Activated naive CD4-positive, alpha-beta T cell treated with anti-CD3 and anti-CD28 coated beads, Interleukin-2, amount 50 U/mL, for 72 hours (primary cell): ENCODE measurements around the gene INSYN1. TPM values are rescaled to one million over a fixed set of nuclear protein-coding genes. Genes with fewer than 3 reads are reported as not detected.

Source experiments
- ATAC-seq, 2 donors: fragments of 150-1000 bp; cut with Tn5 transposase; 2 replicates each; pipeline ENCODE4 v1.10.0; 2021; ENCODE audit warnings: mild to moderate bottlenecking in 2 of 2, moderate library complexity in 2 of 2
- DNase-seq, 2 donors: peaks; one replicate each; pipeline ENCODE4 v3.0.0; 2021 to 2022; ENCODE audit warnings: low spot score in 2 of 2
- H3K27ac Mint-ChIP-seq, 2 donors: one replicate each; pipeline ENCODE4 v1.8.0; 2022; ENCODE audit warnings: mild to moderate bottlenecking in 2 of 2, mixed read lengths in 2 of 2
- H3K36me3 Mint-ChIP-seq, 2 donors: one replicate each; pipeline ENCODE4 v1.8.0; 2022; ENCODE audit warnings: mixed read lengths in 2 of 2
- H3K9me3 Mint-ChIP-seq, 2 donors: one replicate each; pipeline ENCODE4 v1.8.0; 2022; ENCODE audit warnings: mixed read lengths in 2 of 2
- total RNA-seq, 2 donors: library from RNA; stranded (reverse); gene quantifications; one replicate each; pipeline ENCODE4 v1.2.3, GENCODE V29; 2022

INSYN1 gene
- total RNA-seq, 2 donors from 2014 or later, result not detected

DNA sequence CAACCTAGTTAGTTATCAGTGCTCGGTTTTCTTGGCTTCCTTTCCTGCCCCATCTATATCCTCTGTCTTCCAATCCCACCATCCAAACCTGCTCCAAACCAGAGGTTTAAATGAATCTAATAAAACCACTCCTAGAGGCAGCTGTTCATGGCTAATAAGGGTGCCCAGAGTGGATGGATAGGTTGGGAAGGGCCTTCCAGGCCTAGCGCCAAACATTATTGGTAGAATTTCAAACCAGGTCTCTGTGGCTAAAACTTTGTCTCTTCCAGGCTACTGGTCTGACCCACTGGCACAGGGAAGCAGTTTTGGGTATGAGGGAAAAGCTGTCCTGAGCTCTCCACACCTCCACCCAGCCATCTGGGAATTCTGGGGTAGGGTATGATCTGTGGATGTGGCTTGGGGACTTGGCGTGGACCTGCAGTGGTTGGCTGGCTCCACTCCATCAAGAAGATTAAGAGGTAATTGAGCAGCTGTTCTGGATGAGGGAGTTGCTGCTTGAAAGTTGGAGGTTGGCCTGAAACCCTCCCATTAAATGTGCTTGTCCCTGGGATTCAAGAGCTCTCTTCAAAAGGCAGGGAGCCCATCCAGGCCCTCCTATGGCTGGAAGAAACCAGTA is 29.3 kb upstream of the INSYN1 start:
- ATAC-seq (no peak), DNase-seq (no peak)
- Mint-ChIP-seq H3K27ac (no peak overlapping the region), H3K9me3 (no peaks in the 10 kb centered on the region), H3K36me3 (no peaks in the 10 kb centered on the region)

DNA sequence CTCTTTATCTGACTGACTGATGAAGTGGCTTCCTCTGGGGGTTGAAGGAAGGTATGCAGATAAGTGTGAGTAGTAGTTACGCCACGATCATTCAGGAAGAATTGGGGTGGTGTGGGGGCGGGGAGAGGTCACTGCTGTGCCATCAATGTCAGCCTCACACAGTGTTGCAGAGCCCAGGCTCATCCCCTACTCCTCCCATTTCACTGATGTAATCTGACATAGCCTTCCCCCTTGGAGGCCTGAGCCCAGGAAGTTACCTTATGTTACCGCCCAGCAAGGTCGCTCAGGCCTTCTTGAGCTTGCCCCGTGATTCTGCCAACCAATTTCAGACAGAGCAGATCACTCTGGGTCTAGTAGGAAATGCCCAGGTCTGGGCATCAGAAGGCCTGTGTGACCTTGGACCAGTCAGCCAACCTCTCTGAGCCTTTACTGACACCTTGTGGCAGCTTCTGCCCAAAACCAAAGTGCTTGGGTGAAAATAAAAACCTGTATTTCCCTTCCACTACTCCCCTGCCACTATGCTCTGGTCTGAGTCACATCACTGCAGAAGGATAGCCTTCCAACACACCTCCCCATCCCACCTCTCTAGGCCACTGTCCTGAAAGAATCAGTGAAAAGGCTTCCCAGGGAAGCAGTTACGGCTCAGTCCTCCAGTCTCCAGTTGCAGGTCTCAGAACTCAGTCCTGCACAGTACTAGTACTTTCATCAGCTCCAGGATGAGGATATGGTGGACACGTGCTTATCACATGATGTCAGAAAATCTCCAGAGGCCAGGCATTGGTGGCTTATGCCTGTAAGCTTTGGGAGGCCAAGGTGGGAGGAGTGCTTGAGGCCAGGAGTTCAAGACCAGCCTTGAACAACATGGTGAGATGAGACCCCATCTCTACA is 28.1 kb upstream of the INSYN1 start:
- DNase-seq (peak in 1 of 2 donors; percentile 12), ATAC-seq (peak in 1 of 2 donors; percentile 32)
- Mint-ChIP-seq H3K27ac (no peak overlapping the region), H3K9me3 (no peaks in the 10 kb centered on the region), H3K36me3 (no peaks in the 10 kb centered on the region)

DNA sequence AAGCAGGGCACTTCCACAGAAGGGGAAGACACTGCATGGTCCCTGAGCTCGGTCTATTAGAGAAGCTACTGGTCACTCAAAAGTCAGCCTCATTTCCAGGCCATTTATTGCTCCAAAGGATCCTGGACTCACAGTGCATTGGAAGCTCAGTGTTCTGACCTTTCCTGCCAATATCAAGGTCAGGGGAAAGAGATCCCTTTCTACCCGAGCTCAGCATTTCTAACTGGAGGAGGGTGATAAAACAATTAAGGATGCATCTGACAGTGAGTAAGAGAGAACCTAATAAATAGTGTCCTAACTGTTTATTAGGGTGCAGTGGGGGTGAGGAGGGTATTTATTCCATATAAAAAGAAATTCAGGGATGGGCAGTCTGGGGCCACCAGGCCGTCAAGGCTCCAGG is 26.8 kb upstream of the INSYN1 start:
- ATAC-seq (no peak), DNase-seq (no peak)
- no peak overlapping the region for H3K27ac Mint-ChIP-seq
- H3K36me3 Mint-ChIP-seq, result no peaks in the 10 kb centered on the region
- H3K9me3 Mint-ChIP-seq, result no peaks in the 10 kb centered on the region

DNA sequence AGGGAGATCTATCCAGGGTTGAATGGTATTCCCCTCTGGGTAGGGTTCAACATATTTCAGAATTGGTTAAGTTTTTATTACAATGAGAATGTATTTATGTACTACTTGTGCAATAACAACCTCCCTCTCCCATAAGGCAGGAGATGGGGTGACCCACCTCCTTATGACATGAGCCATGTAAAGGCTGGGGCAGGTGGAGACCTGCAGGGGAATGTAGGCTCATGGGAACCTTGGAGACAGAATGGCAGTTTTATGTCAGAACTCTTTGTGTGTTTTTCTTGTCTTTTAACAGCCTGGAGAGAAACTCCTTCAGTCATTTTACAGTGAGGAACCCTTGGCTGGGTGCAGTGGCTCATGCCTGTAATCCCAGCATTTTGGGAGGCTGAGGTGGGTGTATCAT is 24.6 kb upstream of the INSYN1 start:
- Mint-ChIP-seq H3K27ac (no peak overlapping the region), H3K9me3 (no peaks in the 10 kb centered on the region), H3K36me3 (no peaks in the 10 kb centered on the region)
- DNase-seq (no peak), ATAC-seq (no peak)

DNA sequence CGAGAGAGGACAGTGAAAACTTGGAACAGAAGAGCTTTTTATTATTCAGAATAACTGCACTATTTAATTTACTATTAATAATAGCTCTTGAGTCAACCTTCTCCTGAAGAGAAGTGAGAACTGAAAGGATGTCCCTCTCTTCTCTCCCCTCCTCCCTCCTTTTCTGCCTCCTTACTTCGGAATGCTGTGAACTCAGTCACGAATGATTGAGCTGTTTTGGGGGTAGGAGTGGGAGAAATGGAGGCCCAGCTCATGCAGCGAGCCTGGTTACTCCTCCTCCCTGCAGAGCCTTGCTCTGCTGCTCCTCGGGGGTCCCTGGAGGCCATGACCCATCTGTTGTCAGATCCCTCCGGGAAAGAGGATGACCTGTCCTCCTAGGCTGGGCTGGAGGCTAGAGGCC is 20.3 kb upstream of the INSYN1 start:
- no peak overlapping the region for H3K27ac Mint-ChIP-seq
- no peaks in the 10 kb centered on the region for H3K9me3 Mint-ChIP-seq
- no peaks in the 10 kb centered on the region for H3K36me3 Mint-ChIP-seq
- no peak for DNase-seq
- ATAC-seq, result no peak

DNA sequence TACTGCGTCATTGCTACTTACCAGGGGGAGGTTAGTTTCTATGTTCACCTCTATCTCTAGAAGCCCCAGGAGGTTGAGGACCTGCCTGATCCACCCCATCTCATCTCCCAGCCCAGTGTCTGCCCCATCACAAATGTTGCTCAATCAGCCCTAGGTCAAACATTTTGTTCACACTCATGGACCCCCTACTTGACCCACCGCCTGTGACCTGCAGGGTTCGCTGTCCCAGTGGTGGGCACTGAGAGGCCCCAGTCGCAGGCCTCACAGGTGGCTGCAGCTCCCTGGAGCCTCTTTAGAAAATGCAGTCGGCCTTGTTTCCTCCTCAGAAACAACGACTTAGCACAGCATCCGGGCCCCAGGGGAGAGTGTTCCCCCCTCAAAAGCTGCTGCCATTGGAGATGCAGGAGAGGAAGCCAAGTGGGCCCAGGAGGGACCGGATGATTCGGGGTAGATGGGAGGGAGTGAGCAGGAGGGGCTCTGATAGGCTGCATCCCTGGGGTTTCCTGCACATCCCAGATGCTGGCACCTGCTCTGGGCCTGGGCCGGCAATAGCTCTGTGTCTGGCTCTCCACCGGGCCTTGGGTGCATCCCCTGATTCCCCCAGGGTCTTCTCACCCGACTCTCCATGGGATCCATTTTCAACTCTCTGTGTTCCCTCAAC is 18.4 kb upstream of the INSYN1 start:
- Mint-ChIP-seq H3K9me3 (peaks cover 0 to 4% of the 10 kb centered on the region in 2 donors), H3K27ac (peak overlapping the region in 1 of 2 donors; percentile 33), H3K36me3 (no peaks in the 10 kb centered on the region)
- no peak for ATAC-seq
- no peak for DNase-seq

DNA sequence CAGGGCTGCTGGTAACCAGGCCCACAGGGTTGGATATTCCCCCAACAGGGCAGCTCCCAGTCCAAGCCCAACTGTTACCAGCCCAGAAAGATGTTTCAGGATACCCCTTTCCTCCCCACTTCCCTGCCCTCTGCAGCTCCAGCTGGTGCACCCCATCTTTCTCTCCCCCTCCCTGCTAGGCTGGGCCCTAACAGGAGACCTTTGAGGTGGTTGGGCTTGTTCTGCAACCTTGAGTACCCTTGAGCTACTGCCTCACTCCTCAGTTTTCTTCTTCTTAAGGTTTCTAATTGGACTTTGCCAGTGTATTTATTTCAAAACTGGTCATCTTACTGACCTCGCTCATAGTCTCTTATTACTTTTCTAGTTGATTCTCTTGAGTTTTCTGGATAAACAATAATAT is 16.9 kb upstream of the INSYN1 start:
- peaks cover 0 to 7% of the 10 kb centered on the region in 2 donors for H3K9me3 Mint-ChIP-seq
- H3K27ac Mint-ChIP-seq, result no peak overlapping the region
- ATAC-seq (no peak), DNase-seq (no peak)
- no peaks in the 10 kb centered on the region for H3K36me3 Mint-ChIP-seq

DNA sequence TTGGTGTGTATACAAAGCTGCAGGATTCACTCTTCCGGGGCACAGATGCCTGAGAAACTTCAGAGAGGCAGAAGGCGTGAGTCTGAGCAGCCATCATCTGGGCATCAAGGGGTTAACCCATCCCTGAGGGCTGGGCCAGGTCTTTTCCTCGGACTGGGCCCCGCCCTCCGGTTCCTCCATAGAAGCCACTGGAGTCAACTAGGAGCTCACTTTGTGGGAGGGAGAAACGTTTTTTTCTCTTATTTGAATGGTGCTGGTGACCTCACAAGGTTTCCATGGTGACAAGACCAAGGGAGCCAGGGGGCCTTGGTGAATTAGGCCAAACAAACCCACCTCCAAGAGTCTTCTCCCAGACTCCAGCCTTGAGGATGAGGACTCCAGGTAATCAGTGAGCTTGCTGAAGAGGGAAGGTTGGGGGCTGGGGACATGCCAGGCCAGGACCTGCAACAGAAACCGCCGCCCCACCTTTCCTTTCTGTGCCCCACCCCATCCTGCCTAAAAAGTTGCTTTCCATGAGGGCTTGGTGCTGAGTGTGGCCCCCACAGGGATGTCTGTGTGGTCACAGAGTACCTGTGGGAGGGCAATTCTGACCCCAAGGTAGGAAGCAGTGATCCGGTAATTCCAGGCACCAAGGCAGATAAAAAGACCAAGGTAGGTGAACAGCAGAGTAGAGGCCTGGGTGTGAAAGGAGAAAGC is 14.8 kb upstream of the INSYN1 start:
- no peak for DNase-seq
- Mint-ChIP-seq H3K36me3 (no peaks in the 10 kb centered on the region), H3K27ac (no peak overlapping the region), H3K9me3 (peaks cover 0 to 7% of the 10 kb centered on the region in 2 donors)
- ATAC-seq, result no peak

DNA sequence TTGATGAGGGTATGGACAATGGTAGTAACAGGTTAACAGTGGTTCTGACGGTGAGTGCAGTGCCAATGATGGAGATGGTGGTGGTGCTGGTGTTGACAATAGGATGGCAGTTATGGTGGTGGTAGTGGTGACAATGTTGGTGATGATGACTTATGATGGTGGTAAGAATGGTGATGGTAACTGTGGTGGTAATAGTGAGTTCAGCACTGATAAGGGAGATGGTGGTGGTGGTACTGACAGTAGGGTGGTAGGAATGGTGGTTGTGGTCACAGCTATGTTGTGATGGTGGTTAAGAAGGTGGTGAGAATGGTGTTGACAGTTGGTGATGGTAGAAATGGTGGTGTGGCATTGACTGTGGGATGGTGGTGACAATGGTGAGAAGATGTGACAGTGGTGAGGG is 13.4 kb upstream of the INSYN1 start:
- Mint-ChIP-seq H3K9me3 (peaks cover 0 to 7% of the 10 kb centered on the region in 2 donors), H3K36me3 (no peaks in the 10 kb centered on the region), H3K27ac (no peak overlapping the region)
- no peak for DNase-seq
- ATAC-seq, result no peak

DNA sequence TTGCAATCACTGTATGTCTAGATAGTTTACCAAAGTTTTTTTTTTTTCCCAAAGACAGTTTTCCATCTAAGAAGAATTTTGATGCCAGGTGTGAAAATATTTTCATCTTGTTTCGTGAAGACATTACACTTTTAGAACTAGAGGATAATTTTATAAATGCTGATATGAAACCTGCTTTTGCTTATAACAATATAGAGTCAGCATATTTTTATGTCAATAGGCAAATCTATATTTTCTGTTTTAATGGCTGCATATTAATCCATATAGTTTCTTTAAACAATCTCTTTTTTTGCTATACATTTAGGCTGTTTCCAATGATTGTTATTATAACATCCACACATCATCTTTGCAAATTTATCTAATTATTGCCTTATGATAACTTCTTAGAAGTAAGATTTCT is 12.6 kb upstream of the INSYN1 start:
- no peak for DNase-seq
- Mint-ChIP-seq H3K36me3 (no peaks in the 10 kb centered on the region), H3K27ac (no peak overlapping the region), H3K9me3 (peaks cover 0 to 7% of the 10 kb centered on the region in 2 donors)
- ATAC-seq, result no peak

DNA sequence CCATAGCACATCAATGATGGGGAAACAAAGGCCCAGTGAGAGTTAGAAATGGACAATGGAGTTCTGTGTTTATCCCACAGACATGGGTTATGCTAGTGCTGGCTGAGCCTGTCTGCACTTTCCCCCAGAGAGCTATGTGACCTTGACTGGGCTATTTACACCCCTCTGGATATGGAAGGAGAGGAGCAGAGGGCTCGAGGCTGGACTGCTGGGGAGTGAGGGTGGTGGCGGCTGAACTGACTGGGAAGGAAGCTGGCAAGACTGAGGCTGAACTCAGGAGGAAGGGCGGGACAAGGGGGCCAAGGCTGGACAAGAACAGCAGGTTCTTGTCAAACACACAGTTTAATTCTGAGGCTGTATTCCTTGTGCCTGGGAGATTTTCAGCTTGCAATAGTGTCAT is 10.8 kb upstream of the INSYN1 start:
- H3K27ac Mint-ChIP-seq, result no peak overlapping the region
- no peak for ATAC-seq
- H3K9me3 Mint-ChIP-seq, result peaks cover 0 to 7% of the 10 kb centered on the region in 2 donors
- no peaks in the 10 kb centered on the region for H3K36me3 Mint-ChIP-seq
- no peak for DNase-seq

DNA sequence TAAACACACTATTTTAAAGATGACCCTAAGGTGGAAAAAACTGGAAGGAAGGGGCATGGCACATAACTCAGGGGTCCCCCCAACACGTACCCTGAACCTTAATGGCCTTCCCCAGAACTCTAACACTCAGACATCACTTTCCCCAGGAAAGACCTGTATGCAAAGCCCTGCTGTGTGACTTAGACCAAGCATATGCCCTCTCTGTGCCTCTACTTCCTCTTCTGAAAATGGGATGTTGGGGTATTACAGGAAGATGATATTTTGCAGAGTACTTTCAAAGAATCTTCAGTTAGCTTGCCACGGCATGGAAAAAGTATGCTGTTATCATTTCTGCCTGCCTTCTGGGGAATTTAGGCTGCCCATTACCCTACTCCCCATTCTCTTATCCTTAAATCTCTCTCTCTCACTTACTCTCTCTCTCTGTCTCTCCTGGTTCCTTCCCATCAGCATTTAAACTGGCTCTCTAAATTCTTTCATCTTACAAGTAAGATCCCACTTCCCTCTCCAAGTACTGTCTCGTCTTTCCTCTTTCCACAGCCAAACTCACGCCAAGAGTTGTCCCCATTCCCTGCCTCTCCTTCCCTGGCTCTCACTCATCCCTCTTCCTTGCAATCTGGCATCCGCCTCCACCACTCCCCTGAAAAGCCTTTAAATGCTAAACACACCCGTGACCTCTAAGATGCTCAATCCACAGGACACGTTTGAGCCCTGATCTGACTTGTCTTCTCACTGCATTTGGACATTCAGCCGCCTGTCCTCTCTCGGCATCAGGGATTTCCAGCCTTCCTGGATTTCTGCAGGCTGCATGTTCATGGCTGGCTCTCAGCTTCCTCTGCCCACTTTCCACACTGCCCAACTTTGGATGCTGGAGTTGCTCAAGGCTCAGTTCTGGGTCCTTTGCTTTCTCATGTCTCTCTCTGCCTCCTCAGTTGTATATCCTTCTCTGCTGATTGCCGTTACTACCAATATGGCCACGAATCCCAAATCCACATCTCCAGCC is 7.5 kb upstream of the INSYN1 start:
- Mint-ChIP-seq H3K36me3 (no peaks in the 10 kb centered on the region), H3K27ac (no peak overlapping the region), H3K9me3 (no peaks in the 10 kb centered on the region)
- ATAC-seq (no peak), DNase-seq (no peak)

DNA sequence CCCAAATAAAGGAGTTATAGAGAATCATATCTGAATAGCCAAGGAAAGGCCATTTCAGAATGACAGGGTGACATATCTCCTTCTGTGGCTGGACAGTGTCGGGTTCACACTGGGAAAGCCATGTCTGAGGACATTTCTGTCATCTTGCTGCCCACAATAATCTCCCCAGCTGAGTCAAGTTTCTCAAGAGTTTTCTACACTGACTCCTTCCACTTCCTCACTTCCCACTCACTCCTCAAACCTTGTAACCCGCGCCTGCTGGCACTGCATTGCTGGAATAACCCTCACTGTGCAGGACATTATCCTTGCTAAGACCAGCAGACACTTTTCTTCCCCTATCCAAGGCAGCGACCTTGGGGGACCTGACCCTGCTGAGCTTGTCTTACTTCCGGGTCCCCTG is 5.3 kb upstream of the INSYN1 start:
- ATAC-seq, result no peak

DNA sequence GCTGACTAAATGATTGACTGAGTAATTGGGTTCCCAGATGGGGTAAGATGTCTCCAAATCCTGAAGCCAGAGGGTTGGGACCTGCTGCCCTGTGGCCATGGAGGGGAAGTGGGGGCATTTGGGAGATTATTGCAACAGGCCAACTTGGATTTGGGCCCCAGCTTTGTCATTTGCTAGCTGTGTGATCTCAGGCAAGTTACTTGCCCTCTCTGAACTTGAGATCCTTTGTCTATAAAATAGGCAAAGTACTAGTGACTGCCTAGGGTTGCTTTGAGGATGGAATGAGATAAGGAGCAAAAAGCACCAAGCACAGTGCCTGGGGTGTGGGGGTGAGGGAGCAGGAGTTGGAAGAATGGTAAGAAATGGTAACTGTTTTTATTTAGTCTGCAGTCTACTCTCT is 4.4 kb upstream of the INSYN1 start:
- no peak overlapping the region for H3K27ac Mint-ChIP-seq
- no peaks in the 10 kb centered on the region for H3K36me3 Mint-ChIP-seq
- ATAC-seq, result no peak
- no peak for DNase-seq
- H3K9me3 Mint-ChIP-seq, result no peaks in the 10 kb centered on the region

More for the DNA sequence above, 5.3 kb upstream of the INSYN1 start:
- Mint-ChIP-seq H3K36me3 (no peaks in the 10 kb centered on the region), H3K27ac (no peak overlapping the region), H3K9me3 (no peaks in the 10 kb centered on the region)
- DNase-seq, result no peak

DNA sequence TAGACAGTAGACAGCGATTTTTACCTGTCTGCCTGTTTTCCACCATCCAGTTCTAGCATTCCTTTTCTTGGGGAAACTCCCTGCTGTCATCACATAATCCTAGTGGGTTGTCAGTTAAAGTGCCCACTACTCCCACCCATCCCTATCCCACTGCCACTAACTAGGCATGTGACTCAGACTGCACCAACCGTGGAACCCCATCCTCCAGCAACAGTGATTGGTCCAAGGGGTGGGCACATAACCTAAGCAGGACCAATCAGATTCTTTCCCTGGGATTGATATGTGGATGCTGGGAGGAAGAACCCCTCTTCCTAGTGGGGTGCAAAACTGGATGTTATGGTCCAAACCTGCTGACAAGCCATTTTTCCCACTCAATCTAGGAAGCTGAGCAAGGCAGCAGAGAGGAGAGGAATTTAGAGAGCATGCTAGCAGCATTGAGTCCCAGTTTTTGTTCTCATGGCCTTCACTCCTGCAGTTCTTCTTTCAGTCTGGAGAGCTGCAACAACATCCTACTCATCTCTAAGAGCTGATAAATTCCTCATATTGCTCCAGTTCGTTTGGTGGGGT is 3.9 kb upstream of the INSYN1 start:
- ATAC-seq (no peak), DNase-seq (no peak)
- Mint-ChIP-seq H3K27ac (no peak overlapping the region), H3K9me3 (no peaks in the 10 kb centered on the region), H3K36me3 (no peaks in the 10 kb centered on the region)

DNA sequence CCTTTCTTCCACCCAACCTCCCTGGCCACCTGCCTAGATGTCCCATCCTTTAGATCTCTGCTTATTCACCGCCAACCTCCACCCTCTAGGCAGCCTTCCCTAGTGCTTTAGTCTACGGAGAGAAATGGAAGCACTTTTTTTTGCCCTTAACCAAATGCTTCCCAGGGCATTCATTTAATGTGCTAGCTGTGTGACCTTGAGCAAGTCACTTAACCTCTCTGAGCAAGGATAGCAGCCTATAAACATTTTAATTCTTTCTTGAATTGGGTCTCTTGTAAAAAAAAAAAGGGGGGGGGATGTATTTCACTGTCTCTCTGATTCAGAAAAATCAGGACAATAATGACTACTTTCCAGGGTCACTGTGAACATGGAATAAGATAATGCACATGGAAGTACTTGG is 3.2 kb upstream of the INSYN1 start:
- Mint-ChIP-seq H3K9me3 (no peaks in the 10 kb centered on the region), H3K27ac (no peak overlapping the region), H3K36me3 (no peaks in the 10 kb centered on the region)
- DNase-seq (no peak), ATAC-seq (no peak)
